Heart right ventricle (tissue), 16 donors: Measurements from ENCODE around the gene PRDM8. TPM values are rescaled to one million over a fixed set of nuclear protein-coding genes. Genes with fewer than 3 reads are reported as not detected.
A peak's percentile ranks its signal among the peaks of the same experiment; 100 is the strongest.

ENCODE experiments used
- ATAC-seq, 8 donors: fragments of 200-7000 bp; cut with Tn5 transposase; one replicate each; pipeline ENCODE4 v1.9.1; 2020; ENCODE audit warnings: mild to moderate bottlenecking in 8 of 8, moderate library complexity in 8 of 8, moderate number of reproducible peaks in 1 of 8
- DNase-seq, 2 donors: peaks; one replicate each; pipeline ENCODE4 v3.0.0-alpha.2; 2020
- H3K27ac ChIP-seq, 10 donors: fragments of 200-600 bp; sonication (generic) in 2 of 10; one replicate each; pipeline versions ENCODE4 v1.5.0 to v1.8.0; 2020 to 2022; ENCODE audit warnings: mild to moderate bottlenecking in 3 of 10
- H3K27me3 ChIP-seq, 7 donors: fragments of 200-600 bp; one replicate each; pipeline ENCODE4 v1.8.0; 2021 to 2022; ENCODE audit warnings: mild to moderate bottlenecking in 2 of 7
- H3K36me3 ChIP-seq, 9 donors: fragments of 200-600 bp; sonication (generic) in 1 of 9; one replicate each; pipeline versions ENCODE4 v1.5.0 to v1.8.0; 2020 to 2022; ENCODE audit warnings: mild to moderate bottlenecking in 2 of 9
- H3K4me1 ChIP-seq, 9 donors: fragments of 200-600 bp; sonication (generic) in 1 of 9; one replicate each; pipeline versions ENCODE4 v1.5.0 to v1.8.0; 2020 to 2022; ENCODE audit warnings: mild to moderate bottlenecking in 4 of 9
- H3K4me3 ChIP-seq, 10 donors: fragments of 200-600 bp; sonication (generic) in 2 of 10; one replicate each; pipeline versions ENCODE4 v1.5.0 to v1.8.0; 2020 to 2022; ENCODE audit warnings: mild to moderate bottlenecking in 7 of 10, moderate library complexity in 2 of 10
- H3K9me3 ChIP-seq, 11 donors: fragments of 200-600 bp in 10 of 11; sonication (generic) in 2 of 11; one replicate each; pipeline versions ENCODE4 v1.5.0 to v1.8.0; 2013 to 2022; ENCODE audit warnings: mild to moderate bottlenecking in 2 of 11, control low read depth in 1 of 11, moderate library complexity in 1 of 11
- CTCF ChIP-seq, 9 donors: fragments of 200-600 bp; sonication (generic) in 2 of 9; IDR thresholded peaks; one replicate each; pipeline versions ENCODE4 v1.5.0 to v1.8.0; 2021 to 2022; ENCODE audit warnings: antibody characterized with exemption in 9 of 9, mild to moderate bottlenecking in 5 of 9, moderate library complexity in 1 of 9
- WGBS, 2 donors: extraction: QIAGEN DNeasy Blood & Tissue Kit; methylation state at CpG; one replicate each; pipeline ENCODE4 v1.1.7; 2013; ENCODE audit warnings: inconsistent platforms in 1 of 2; 5-methylcytosine and 5-hydroxymethylcytosine counted together
- intact Hi-C, 10 donors: fragments of 100-400 bp; cut with DNase I; formaldehyde crosslinking; loops; one replicate each; pipeline versions ENCODE4 v1.11.1 to v1.14.2; 2022
- polyA plus RNA-seq, 2 donors: library from polyadenylated mRNA; stranded (reverse); fragments of 200-250 nt; gene quantifications; one replicate each; pipeline ENCODE4 v1.2.3, GENCODE V29; 2013
- total RNA-seq, 10 donors: library from RNA; stranded (reverse); fragmentation: NEBNext Ultra II Directional in 3 of 10; extraction: Animal tissue kit (Norgen Biotek cat#: 25700) in 3 of 10; gene quantifications; one replicate each; pipeline versions ENCODE4 v1.2.1 to v1.2.4, GENCODE V29; 2021 to 2023
- donor health status: Arrhythmogenic right ventricular cardiomyopathy.
- donor health status: ischemic (EF 13 %, LVEDD 7.1; RV severe dilation, severe dysfunction).
- donor health status: healthy with polysubstance abuse.
- donor health status: DM: no; HTN: yes; CAD: no.
- donor health status: DM: no; HTN: no; CAD: no.
- donor health status: ischemic (EF 25% LVEDD 6.9; RV normal size, moderate dysfunction).
- donor health status: ischemic (EF 25% LVEDD 5.7; RV mildly dilated, moderate dysfunction).
- donor health status: healthy.
- donor health status: DM: yes; HTN: yes; CAD: no.
- donor health status: Ischemic cardiomyopathy.
- donor health status: ischemic (EF 35%, LVEDD 5.7; RV mildly dilated, moderate dysfunction).
- donor health status: nonischemic (EF 11% LVEDD 7.7; RV severe dilation, severe dysfunction).
- donor health status: DM: yes; HTN: yes; CAD: no.
- donor health status: PGD.
- donor health status: ischemic (EF 29% LVEDD 5.4; RV normal size, mild dysfunction).
- donor health status: nonischemic (EF 23%, LVEDD 6.1; RV moderate dilation, normal function).

The PRDM8 gene
- total and polyA plus RNA-seq, 12 donors, result 0.23 to 1.9 (median 0.67) TPM

- 24 to 28% methylated on average over 23 of the region's 23 CpGs for WGBS, 2 donors
- peaks cover 3 to 39% (median 29%) of the 10 kb centered on the region in 9 donors for H3K4me1 ChIP-seq
- intact Hi-C loops, result loop anchor here in 3 of 10 donors (2.0 to 10.0 kb wide), 3 partner anchors 51 to 271 kb away; partner anchors contain the start of gene ANTXR2 (in 1 of the 3)
- ATAC-seq (no peak), DNase-seq (no peak)
- H3K27ac ChIP-seq, result no peak overlapping the region
- peaks cover 0 to 81% (median 62%) of the 10 kb centered on the region in 7 donors for H3K27me3 ChIP-seq
- H3K9me3 ChIP-seq, result no peaks in the 10 kb centered on the region
- H3K4me3 ChIP-seq, result peak overlapping the region in 8 of 10 donors; percentile 45 to 80 (median 64)
- H3K36me3 ChIP-seq, result no peaks in the 10 kb centered on the region
- TF ChIP-seq CTCF (IDR thresholded peaks at IDR 0.05), result no peak
These were observed 11.3 kb upstream of the PRDM8 start for GRCh38 chr4:80185787-80186548.

- ATAC-seq (no peak), DNase-seq (no peak)
- Histone ChIP-seq H3K9me3 (no peaks in the 10 kb centered on the region), H3K36me3 (no peaks in the 10 kb centered on the region), H3K27me3 (peaks cover 0 to 84% (median 68%) of the 10 kb centered on the region in 7 donors), H3K4me3 (no peak overlapping the region), H3K4me1 (peaks cover 3 to 39% (median 29%) of the 10 kb centered on the region in 9 donors), H3K27ac (no peak overlapping the region)
- no peak for TF ChIP-seq CTCF (IDR thresholded peaks at IDR 0.05)
- intact Hi-C loops, result loop anchor here in 2 of 10 donors (10.0 kb wide), 2 partner anchors 52 to 272 kb away; no protein-coding TSS in a partner anchor
- 59 to 72% methylated on average over 5 of the region's 5 CpGs for WGBS, 2 donors
These were observed 10.6 kb upstream of the PRDM8 start for GRCh38 chr4:80186676-80187075.

- no peak for TF ChIP-seq CTCF (IDR thresholded peaks at IDR 0.05)
- Histone ChIP-seq H3K4me1 (peaks cover 3 to 36% (median 26%) of the 10 kb centered on the region in 9 donors), H3K9me3 (no peaks in the 10 kb centered on the region), H3K4me3 (no peak overlapping the region), H3K27ac (no peak overlapping the region), H3K27me3 (peaks cover 0 to 86% (median 78%) of the 10 kb centered on the region in 7 donors), H3K36me3 (no peaks in the 10 kb centered on the region)
- DNase-seq (no peak), ATAC-seq (no peak)
- 78 to 89% methylated on average over 4 of the region's 4 CpGs for WGBS, 2 donors
- intact Hi-C loops, result loop anchor here in 2 of 10 donors (10.0 kb wide), 2 partner anchors 53 to 273 kb away; no protein-coding TSS in a partner anchor
These were observed 9.6 kb upstream of the PRDM8 start for GRCh38 chr4:80187677-80188076.

GRCh38 chr4:80188457-80188800 is 8.9 kb upstream of the PRDM8 start:
- Histone ChIP-seq H3K27me3 (peaks cover 0 to 89% (median 84%) of the 10 kb centered on the region in 7 donors), H3K36me3 (no peaks in the 10 kb centered on the region), H3K27ac (no peak overlapping the region), H3K9me3 (no peaks in the 10 kb centered on the region), H3K4me3 (no peak overlapping the region), H3K4me1 (peaks cover 3 to 28% (median 21%) of the 10 kb centered on the region in 9 donors)
- DNase-seq (no peak), ATAC-seq (no peak)
- intact Hi-C loops, result loop anchor here in 2 of 10 donors (10.0 kb wide), 2 partner anchors 54 to 274 kb away; no protein-coding TSS in a partner anchor
- 58 to 73% methylated on average over 11 of the region's 11 CpGs for WGBS, 2 donors
- no peak for TF ChIP-seq CTCF (IDR thresholded peaks at IDR 0.05)
